HCT116 (cell line): ENCODE measurements around the gene CLTC.

Source experiments
- EZH2 ChIP-seq: fragments of 200-600 bp; sonication (generic); IDR thresholded peaks from 2 replicates; pipeline ENCODE4 v1.6.1; 2017; ENCODE audit warnings: antibody characterized with exemption, mixed run types
- POLR2A ChIP-seq: IDR thresholded peaks from 2 replicates; pipeline ENCODE4 v1.7.0; 2011; ENCODE audit warnings: borderline replicate concordance; ENCODE audit not compliant: insufficient read depth, insufficient read length; ENCODE audit errors: extremely low read depth
- TCF7L2 ChIP-seq: IDR thresholded peaks from 2 replicates; pipeline ENCODE4 v1.7.0; 2011; ENCODE audit warnings: borderline replicate concordance, inconsistent platforms; ENCODE audit not compliant: insufficient read depth, insufficient read length; ENCODE audit errors: extremely low read depth
- TF ChIP-seq, protein P1 (sequence below), 3 experiments: fragments of 200-600 bp in 1 of 3; sonication (generic) in 1 of 3; IDR thresholded peaks in 2 of 3; conservative IDR thresholded peaks in 1 of 3; 2 replicates each; pipeline ENCODE4 v1.5.1; 2012 to 2017; ENCODE audit warnings: low read depth in 2 of 3, low read length in 2 of 3, antibody characterized with exemption in 1 of 3, borderline replicate concordance in 1 of 3, control low read depth in 1 of 3, mild to moderate bottlenecking in 1 of 3, mixed read lengths in 1 of 3, mixed run types in 1 of 3, moderate library complexity in 1 of 3; ENCODE audit not compliant: insufficient read depth in 1 of 3

DNA sequence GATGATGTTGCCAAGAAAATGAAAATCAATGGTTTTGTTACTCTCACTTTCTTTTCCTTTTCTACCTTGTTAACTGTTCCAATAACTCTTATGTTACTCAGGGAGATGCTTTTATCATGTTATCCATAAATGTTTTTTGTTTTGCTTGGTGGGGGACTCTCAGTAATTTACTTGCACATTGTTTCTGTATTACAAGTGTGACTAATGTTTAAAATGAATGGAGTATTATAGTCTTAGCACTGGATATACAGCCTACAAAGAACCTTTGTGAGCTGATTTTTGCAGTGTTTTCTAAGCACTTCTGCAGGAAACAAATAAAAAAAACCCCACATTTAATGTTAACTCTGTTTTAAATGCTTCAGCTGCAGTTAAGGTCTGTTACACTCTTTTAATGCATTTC lies 99.8 kb downstream of the CLTC start:
- no peak for TF ChIP-seq TCF7L2
- no peak for TF ChIP-seq POLR2A
- TF ChIP-seq, protein P1, sequence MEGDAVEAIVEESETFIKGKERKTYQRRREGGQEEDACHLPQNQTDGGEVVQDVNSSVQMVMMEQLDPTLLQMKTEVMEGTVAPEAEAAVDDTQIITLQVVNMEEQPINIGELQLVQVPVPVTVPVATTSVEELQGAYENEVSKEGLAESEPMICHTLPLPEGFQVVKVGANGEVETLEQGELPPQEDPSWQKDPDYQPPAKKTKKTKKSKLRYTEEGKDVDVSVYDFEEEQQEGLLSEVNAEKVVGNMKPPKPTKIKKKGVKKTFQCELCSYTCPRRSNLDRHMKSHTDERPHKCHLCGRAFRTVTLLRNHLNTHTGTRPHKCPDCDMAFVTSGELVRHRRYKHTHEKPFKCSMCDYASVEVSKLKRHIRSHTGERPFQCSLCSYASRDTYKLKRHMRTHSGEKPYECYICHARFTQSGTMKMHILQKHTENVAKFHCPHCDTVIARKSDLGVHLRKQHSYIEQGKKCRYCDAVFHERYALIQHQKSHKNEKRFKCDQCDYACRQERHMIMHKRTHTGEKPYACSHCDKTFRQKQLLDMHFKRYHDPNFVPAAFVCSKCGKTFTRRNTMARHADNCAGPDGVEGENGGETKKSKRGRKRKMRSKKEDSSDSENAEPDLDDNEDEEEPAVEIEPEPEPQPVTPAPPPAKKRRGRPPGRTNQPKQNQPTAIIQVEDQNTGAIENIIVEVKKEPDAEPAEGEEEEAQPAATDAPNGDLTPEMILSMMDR (IDR thresholded peaks at IDR 0.05 in 2 of 3, conservative IDR thresholded peaks at IDR 0.05 in 1 of 3; ENCODE audit: borderline replicate concordance in 1 of 3, insufficient read depth in 1 of 3, low read depth in 2 of 3, low read length in 2 of 3): no peak
- TF ChIP-seq EZH2: no peak
